H9 (cell line): ENCODE measurements around the gene WNT4. TPM values are rescaled to one million over a fixed set of nuclear protein-coding genes. Genes with fewer than 3 reads are reported as not detected.

Source experiments
- DNase-seq: peaks from one replicate; pipeline ENCODE4 v3.0.0-alpha.2; 2017
- H2AFZ ChIP-seq: one replicate; pipeline ENCODE4 v1.6.1; 2013; ENCODE audit warnings: mild to moderate bottlenecking, low read length, control low read depth, moderate library complexity
- H2AK5ac ChIP-seq: 2 replicates; pipeline ENCODE4 v1.6.1; 2013; ENCODE audit warnings: low read length, control low read depth, mixed read lengths; ENCODE audit not compliant: insufficient read length
- H2BK120ac ChIP-seq: one replicate; pipeline ENCODE4 v1.6.1; 2013; ENCODE audit warnings: low read depth, mild to moderate bottlenecking, low read length, control low read depth, inconsistent platforms; ENCODE audit not compliant: poor library complexity, severe bottlenecking
- H2BK12ac ChIP-seq: 2 replicates; pipeline ENCODE4 v1.6.1; 2013; ENCODE audit warnings: low read length, control low read depth, mixed read lengths, low read depth; ENCODE audit not compliant: insufficient read length
- H2BK15ac ChIP-seq: 2 replicates; pipeline ENCODE4 v1.6.1; 2013; ENCODE audit warnings: low read depth, low read length, control low read depth
- H2BK20ac ChIP-seq: one replicate; pipeline ENCODE4 v1.6.1; 2013; ENCODE audit warnings: low read depth, mild to moderate bottlenecking, low read length, control low read depth, inconsistent platforms; ENCODE audit not compliant: poor library complexity, severe bottlenecking
- H2BK5ac ChIP-seq: 2 replicates; pipeline ENCODE4 v1.6.1; 2013; ENCODE audit warnings: low read length, control low read depth, mixed read lengths; ENCODE audit not compliant: insufficient read length
- H3K14ac ChIP-seq: 2 replicates; pipeline ENCODE4 v1.6.1; 2013; ENCODE audit warnings: low read length, control low read depth; ENCODE audit not compliant: insufficient read depth
- H3K18ac ChIP-seq: 2 replicates; pipeline ENCODE4 v1.6.1; 2013; ENCODE audit warnings: low read depth, mild to moderate bottlenecking, mixed read lengths, low read length, control low read depth; ENCODE audit not compliant: insufficient read length
- H3K23ac ChIP-seq: 2 replicates; pipeline ENCODE4 v1.6.1; 2013; ENCODE audit warnings: low read length, control low read depth, mixed read lengths, low read depth; ENCODE audit not compliant: insufficient read length
- H3K23me2 ChIP-seq: 2 replicates; pipeline ENCODE4 v1.6.1; 2013; ENCODE audit warnings: low read depth, mild to moderate bottlenecking, mixed read lengths, low read length, control low read depth; ENCODE audit not compliant: insufficient read length, poor library complexity, severe bottlenecking
- H3K27ac ChIP-seq: 2 replicates; pipeline ENCODE4 v1.5.1; 2013; ENCODE audit warnings: low read length, control low read depth, mixed read lengths, low read depth; ENCODE audit not compliant: insufficient read length
- H3K27me3 ChIP-seq: 2 replicates; pipeline ENCODE4 v1.6.1; 2013; ENCODE audit warnings: low read length, control low read depth, inconsistent platforms; ENCODE audit not compliant: insufficient read depth
- H3K4ac ChIP-seq: 2 replicates; pipeline ENCODE4 v1.6.1; 2013; ENCODE audit warnings: low read depth, mild to moderate bottlenecking, control low read depth, inconsistent platforms, low read length, moderate library complexity
- H3K4me1 ChIP-seq: 2 replicates; pipeline ENCODE4 v1.6.1; 2013; ENCODE audit warnings: low read length, control low read depth, inconsistent platforms; ENCODE audit not compliant: insufficient read depth
- H3K4me2 ChIP-seq: 2 replicates; pipeline ENCODE4 v1.6.1; 2013; ENCODE audit warnings: low read length, control low read depth, mixed read lengths; ENCODE audit not compliant: insufficient read length, insufficient read depth
- H3K56ac ChIP-seq: 2 replicates; pipeline ENCODE4 v1.6.1; 2013; ENCODE audit warnings: low read depth, mild to moderate bottlenecking, mixed read lengths, low read length, control low read depth; ENCODE audit not compliant: insufficient read length
- H3K79me1 ChIP-seq: 2 replicates; pipeline ENCODE4 v1.6.1; 2013; ENCODE audit warnings: low read depth, mild to moderate bottlenecking, moderate library complexity, low read length, control low read depth, inconsistent platforms; ENCODE audit not compliant: insufficient read depth, poor library complexity, severe bottlenecking
- H3K79me2 ChIP-seq: 2 replicates; pipeline ENCODE4 v1.6.1; 2013; ENCODE audit warnings: low read length, control low read depth, inconsistent platforms; ENCODE audit not compliant: insufficient read depth
- H3K9ac ChIP-seq: 2 replicates; pipeline ENCODE4 v1.6.1; 2013; ENCODE audit warnings: low read length, control low read depth, mixed read lengths; ENCODE audit not compliant: insufficient read length; ENCODE audit errors: extremely low read depth
- H3K9me3 ChIP-seq: one replicate; pipeline ENCODE4 v1.6.1; 2013; ENCODE audit warnings: low read depth, low read length, inconsistent platforms; ENCODE audit not compliant: control insufficient read depth
- H3T11ph ChIP-seq: one replicate; pipeline ENCODE4 v1.6.1; 2013; ENCODE audit warnings: mild to moderate bottlenecking, low read length, control low read depth, inconsistent platforms
- H4K20me1 ChIP-seq: one replicate; pipeline ENCODE4 v1.6.1; 2013; ENCODE audit not compliant: control insufficient read depth, insufficient read length, insufficient read depth
- H4K5ac ChIP-seq: 2 replicates; pipeline ENCODE4 v1.6.1; 2013; ENCODE audit warnings: low read depth, mild to moderate bottlenecking, mixed read lengths, low read length, control low read depth; ENCODE audit not compliant: insufficient read length
- H4K8ac ChIP-seq: replicated peaks from 2 replicates; pipeline ENCODE4 v1.6.1; 2013; ENCODE audit warnings: low read length, control low read depth, mixed read lengths, low read depth; ENCODE audit not compliant: insufficient read length
- H4K91ac ChIP-seq: 2 replicates; pipeline ENCODE4 v1.6.1; 2013; ENCODE audit warnings: low read depth, mild to moderate bottlenecking, moderate library complexity, mixed read lengths, low read length, control low read depth; ENCODE audit not compliant: insufficient read length
- H3K27ac Mint-ChIP-seq, 3 experiments: 2 replicates in 2 of 3; 3 replicates in 1 of 3; pipeline ENCODE4 v1.8.0; 2020 to 2021; ENCODE audit warnings: mixed read lengths in 3 of 3, mild to moderate bottlenecking in 1 of 3, moderate library complexity in 1 of 3
- H3K27me3 Mint-ChIP-seq: 2 replicates; pipeline ENCODE4 v1.8.0; 2021; ENCODE audit warnings: low read depth, mild to moderate bottlenecking, moderate library complexity, mixed read lengths
- H3K36me3 Mint-ChIP-seq, 3 experiments: 2 replicates in 2 of 3; 3 replicates in 1 of 3; pipeline ENCODE4 v1.8.0; 2020 to 2021; ENCODE audit warnings: low read depth in 3 of 3, mixed read lengths in 3 of 3; ENCODE audit not compliant: insufficient read depth in 1 of 3
- H3K4me1 Mint-ChIP-seq, 2 experiments: 2 replicates each; pipeline ENCODE4 v1.8.0; 2020; ENCODE audit warnings: mixed read lengths in 2 of 2
- H3K4me3 Mint-ChIP-seq, 2 experiments: 2 replicates in 1 of 2; 3 replicates in 1 of 2; pipeline ENCODE4 v1.8.0; 2020 to 2021; ENCODE audit warnings: mild to moderate bottlenecking in 2 of 2, mixed read lengths in 2 of 2, moderate library complexity in 1 of 2
- H3K9me3 Mint-ChIP-seq, 2 experiments: 2 replicates in 1 of 2; 3 replicates in 1 of 2; pipeline ENCODE4 v1.8.0; 2020; ENCODE audit warnings: mild to moderate bottlenecking in 2 of 2, mixed read lengths in 2 of 2, moderate library complexity in 1 of 2
- WGBS: extraction: QIAGEN DNeasy Blood & Tissue Kit; methylation state at CpG from one replicate; pipeline ENCODE4 v1.1.7; 2013; ENCODE audit warnings: missing lambda C conversion rate, low lambda C conversion rate, mixed read lengths; ENCODE audit not compliant: insufficient read length; ENCODE audit errors: extremely low coverage; 5-methylcytosine and 5-hydroxymethylcytosine counted together
- total RNA-seq: library from RNA; stranded (reverse); gene quantifications from 2 replicates; pipeline ENCODE4 v1.2.1, GENCODE V29; 2021
- TF ChIP-seq, protein P1 (sequence below): fragments of 200-600 bp; sonication (generic); conservative IDR thresholded peaks from 3 replicates; pipeline ENCODE4 v1.8.0; 2021; ENCODE audit warnings: antibody characterized with exemption, mild to moderate bottlenecking

WNT4 gene
- total RNA-seq, 1 experiment from 2014 or later = 1.4 TPM

DNA sequence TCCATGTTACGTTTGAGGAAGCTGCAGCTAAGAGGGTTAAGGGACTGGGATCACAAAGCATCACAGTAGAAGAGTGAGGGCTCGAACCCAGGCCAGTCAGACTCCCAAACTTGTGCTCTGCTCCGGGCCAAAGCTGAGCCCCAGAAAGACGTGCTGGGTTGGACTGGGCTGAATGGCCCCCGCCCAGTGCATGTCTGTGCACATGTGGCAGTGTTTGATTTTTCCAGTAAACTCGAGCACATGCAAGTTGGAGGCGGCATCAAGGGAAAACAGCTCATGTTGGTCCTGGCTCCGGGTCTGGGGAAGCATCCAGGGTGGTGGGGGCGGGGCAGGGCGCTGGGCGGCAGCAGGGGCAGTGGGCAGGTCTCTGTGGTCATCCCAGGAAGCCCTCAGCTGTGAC is 39.8 kb upstream of the WNT4 start:
- no peaks in the 10 kb centered on the region for H4K20me1 ChIP-seq
- H2BK20ac ChIP-seq = no peak overlapping the region
- Mint-ChIP-seq H3K9me3 (no peaks in the 10 kb centered on the region; a peak in 1 of 5 replicates), H3K27ac (no peak overlapping the region), H3K36me3 (no peaks in the 10 kb centered on the region), H3K27me3 (peaks cover 8% of the 10 kb centered on the region), H3K4me3 (no peak overlapping the region), H3K4me1 (peaks cover 7 to 16% of the 10 kb centered on the region in 2 experiments)
- H3K56ac ChIP-seq = no peak overlapping the region
- no peaks in the 10 kb centered on the region for H3K79me2 ChIP-seq
- H2BK12ac ChIP-seq = no peak overlapping the region
- H2BK15ac ChIP-seq = no peak overlapping the region
- no CpG with 5 or more reads among the region's 11 CpGs for WGBS
- H3K23ac ChIP-seq = no peak overlapping the region
- no peak overlapping the region for H2AFZ ChIP-seq
- TF ChIP-seq, protein P1, sequence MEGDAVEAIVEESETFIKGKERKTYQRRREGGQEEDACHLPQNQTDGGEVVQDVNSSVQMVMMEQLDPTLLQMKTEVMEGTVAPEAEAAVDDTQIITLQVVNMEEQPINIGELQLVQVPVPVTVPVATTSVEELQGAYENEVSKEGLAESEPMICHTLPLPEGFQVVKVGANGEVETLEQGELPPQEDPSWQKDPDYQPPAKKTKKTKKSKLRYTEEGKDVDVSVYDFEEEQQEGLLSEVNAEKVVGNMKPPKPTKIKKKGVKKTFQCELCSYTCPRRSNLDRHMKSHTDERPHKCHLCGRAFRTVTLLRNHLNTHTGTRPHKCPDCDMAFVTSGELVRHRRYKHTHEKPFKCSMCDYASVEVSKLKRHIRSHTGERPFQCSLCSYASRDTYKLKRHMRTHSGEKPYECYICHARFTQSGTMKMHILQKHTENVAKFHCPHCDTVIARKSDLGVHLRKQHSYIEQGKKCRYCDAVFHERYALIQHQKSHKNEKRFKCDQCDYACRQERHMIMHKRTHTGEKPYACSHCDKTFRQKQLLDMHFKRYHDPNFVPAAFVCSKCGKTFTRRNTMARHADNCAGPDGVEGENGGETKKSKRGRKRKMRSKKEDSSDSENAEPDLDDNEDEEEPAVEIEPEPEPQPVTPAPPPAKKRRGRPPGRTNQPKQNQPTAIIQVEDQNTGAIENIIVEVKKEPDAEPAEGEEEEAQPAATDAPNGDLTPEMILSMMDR = no peak
- H3K14ac ChIP-seq = no peak overlapping the region
- no peak overlapping the region for H2BK5ac ChIP-seq
- H3K27ac ChIP-seq = no peak overlapping the region
- H3K4ac ChIP-seq = no peak overlapping the region
- H2AK5ac ChIP-seq = no peak overlapping the region
- H4K5ac ChIP-seq = no peak overlapping the region
- H2BK120ac ChIP-seq = no peak overlapping the region
- H3K79me1 ChIP-seq = no peaks in the 10 kb centered on the region
- no peak overlapping the region for H3K9ac ChIP-seq
- no peak overlapping the region for H3T11ph ChIP-seq
- no peak overlapping the region for H3K4me2 ChIP-seq
- H3K18ac ChIP-seq = no peak overlapping the region
- no peak for DNase-seq
- H3K9me3 ChIP-seq = no peaks in the 10 kb centered on the region
- H4K91ac ChIP-seq = no peak overlapping the region
- H3K23me2 ChIP-seq = no peaks in the 10 kb centered on the region
- H4K8ac ChIP-seq = no peak overlapping the region
- no peaks in the 10 kb centered on the region for H3K4me1 ChIP-seq
- no peaks in the 10 kb centered on the region for H3K27me3 ChIP-seq
